Measurements from ENCODE around the gene TMCO5A.

Gene TMCO5A

DNA sequence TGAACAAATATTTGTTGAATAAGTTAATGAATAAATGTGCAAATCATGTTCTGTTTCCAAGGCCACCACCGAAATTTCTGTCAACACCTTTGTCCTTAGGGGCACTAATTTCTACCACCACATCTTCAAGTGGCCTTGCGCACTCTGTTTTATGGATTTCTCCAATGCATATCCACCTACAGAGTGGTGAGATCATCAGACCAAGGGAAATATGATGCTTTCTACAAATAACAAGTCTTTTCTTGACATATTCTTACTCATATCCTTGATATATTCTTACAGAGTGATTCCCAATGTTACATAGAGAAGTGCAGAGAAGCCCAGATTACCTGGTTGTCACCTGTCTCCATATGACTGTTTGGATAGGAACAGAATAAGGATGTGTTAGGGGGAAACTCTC, 36.1 kb upstream of the TMCO5A start:
- TF ChIP-seq SIN3A (IDR thresholded peaks at IDR 0.05; ENCODE audit: borderline replicate concordance, insufficient read depth, low read length) = no peak
- no peak for TF ChIP-seq FOXP2 (optimal IDR thresholded peaks at IDR 0.05; ENCODE audit: borderline replicate concordance, extremely low read depth, extremely low read length, insufficient read depth)
- no peak for TF ChIP-seq TAF1 (IDR thresholded peaks at IDR 0.05; ENCODE audit: borderline replicate concordance, insufficient read depth, low read length)
- TF ChIP-seq POLR2AphosphoS5 (IDR thresholded peaks at IDR 0.05; ENCODE audit: low read depth, low read length) = no peak
- no peak for TF ChIP-seq REST (IDR thresholded peaks at IDR 0.05; ENCODE audit: insufficient read depth in 1 of 2, low read depth in 2 of 2, low read length in 2 of 2)

DNA sequence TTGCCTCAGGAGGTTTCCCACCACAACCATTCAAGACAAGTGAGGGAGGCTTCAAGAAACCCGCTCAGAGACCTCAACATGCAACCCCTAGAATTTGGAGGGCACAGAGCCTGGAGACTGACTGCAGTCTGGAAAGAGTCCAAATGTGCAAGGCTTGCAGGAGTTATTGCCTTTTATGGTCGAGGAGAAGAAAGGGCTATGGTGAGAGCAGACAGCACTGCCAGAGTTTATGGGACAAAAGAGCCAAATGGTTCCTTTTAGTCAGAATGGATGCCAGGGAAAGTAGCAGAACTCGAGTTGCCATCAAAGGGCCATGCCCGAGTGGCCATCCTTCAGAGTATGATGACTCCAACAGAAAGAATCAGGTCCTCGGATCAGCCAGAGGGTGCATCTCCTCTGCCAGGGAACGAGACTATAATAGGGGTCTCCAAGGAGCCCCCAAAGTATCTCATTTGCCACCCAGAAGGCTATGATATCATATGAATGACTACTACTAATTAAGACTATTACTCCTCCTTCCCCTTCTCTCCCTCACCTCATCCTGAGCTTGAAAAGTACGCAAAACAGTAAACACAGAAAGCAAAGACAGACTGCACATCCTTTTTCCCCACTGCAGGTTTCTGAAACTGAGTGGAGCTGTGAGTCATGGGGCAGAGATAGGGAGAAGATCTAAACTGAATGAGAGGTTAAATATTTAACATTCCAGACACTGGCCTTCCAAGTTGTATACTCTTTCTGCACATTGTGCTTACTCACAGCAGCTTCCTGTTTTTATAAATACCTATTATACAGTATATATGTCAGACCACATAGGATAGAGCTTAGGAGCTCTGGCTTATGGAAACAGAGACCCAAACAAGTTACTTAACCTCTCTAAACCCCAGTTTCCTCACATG, 33.9 kb upstream of the TMCO5A start:
- TF ChIP-seq TAF1 (IDR thresholded peaks at IDR 0.05; ENCODE audit: borderline replicate concordance, insufficient read depth, low read length) (no peak), SIN3A (IDR thresholded peaks at IDR 0.05; ENCODE audit: borderline replicate concordance, insufficient read depth, low read length) (no peak)

GRCh38 chr15:37902126-37902525, 32.3 kb upstream of the TMCO5A start:
- TF ChIP-seq POLR2AphosphoS5 (IDR thresholded peaks at IDR 0.05; ENCODE audit: low read depth, low read length) (no peak), TAF1 (IDR thresholded peaks at IDR 0.05; ENCODE audit: borderline replicate concordance, insufficient read depth, low read length) (no peak), REST (IDR thresholded peaks at IDR 0.05; ENCODE audit: insufficient read depth in 1 of 2, low read depth in 2 of 2, low read length in 2 of 2) (no peak), FOXP2 (optimal IDR thresholded peaks at IDR 0.05; ENCODE audit: borderline replicate concordance, extremely low read depth, extremely low read length, insufficient read depth) (no peak), SIN3A (IDR thresholded peaks at IDR 0.05; ENCODE audit: borderline replicate concordance, insufficient read depth, low read length) (no peak)

DNA sequence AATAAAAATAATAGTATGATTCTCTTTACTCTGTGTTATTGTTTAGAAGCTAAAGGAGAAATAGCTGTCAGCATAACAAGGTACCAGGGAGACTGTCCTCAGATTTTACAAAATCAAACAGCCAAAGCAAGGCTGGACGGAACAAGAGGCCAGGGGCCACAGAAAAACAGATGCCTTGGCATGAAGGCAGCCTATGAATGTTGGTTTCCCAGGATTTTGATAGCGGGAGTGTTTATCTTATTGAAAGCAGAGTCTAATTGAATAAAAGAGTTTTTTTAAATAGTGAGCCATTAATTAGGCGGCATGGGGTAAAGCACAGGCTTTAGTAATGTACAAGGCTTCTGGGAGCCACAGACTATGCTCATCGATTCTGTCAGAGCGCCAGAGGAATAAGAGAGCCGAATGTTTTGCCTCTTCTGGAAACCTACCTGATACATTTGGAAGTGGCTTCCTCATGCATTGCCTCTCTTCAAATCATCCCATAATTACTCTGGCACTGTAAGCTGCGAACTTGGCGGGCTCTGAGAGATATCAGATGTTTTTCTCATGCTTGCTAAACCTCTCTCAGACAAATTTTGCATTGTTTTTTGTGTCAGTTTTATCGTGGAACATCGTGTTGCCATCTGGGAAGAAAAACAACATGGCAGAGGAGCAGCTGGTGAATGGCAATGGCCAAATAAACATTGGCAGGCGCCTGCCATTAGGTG, 30.4 kb upstream of the TMCO5A start:
- TF ChIP-seq SIN3A (IDR thresholded peaks at IDR 0.05; ENCODE audit: borderline replicate concordance, insufficient read depth, low read length) = no peak

DNA sequence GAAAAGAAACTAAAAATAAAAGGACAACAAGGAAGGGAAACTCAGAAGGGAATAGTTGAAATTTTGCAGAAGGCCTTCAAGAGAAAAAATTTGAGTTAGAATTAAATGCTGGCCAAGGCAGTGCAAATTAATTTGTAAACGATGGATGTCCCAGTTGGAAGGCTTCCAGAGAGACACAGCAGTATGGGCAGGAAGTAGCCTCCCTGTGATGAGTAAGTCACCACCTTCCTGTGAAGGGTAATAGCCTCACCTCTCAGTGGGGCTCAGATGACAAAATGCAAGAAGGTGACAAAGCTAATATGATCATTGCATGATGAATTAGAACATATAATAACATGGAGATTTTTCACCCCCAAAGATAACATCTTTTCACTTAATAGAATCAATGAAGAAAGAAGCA, 27.3 kb upstream of the TMCO5A start:
- no peak for TF ChIP-seq TAF1 (IDR thresholded peaks at IDR 0.05; ENCODE audit: borderline replicate concordance, insufficient read depth, low read length)
- no peak for TF ChIP-seq POLR2AphosphoS5 (IDR thresholded peaks at IDR 0.05; ENCODE audit: low read depth, low read length)
- no peak for TF ChIP-seq FOXP2 (optimal IDR thresholded peaks at IDR 0.05; ENCODE audit: borderline replicate concordance, extremely low read depth, extremely low read length, insufficient read depth)
- TF ChIP-seq REST (IDR thresholded peaks at IDR 0.05; ENCODE audit: insufficient read depth in 1 of 2, low read depth in 2 of 2, low read length in 2 of 2) = no peak
- no peak for TF ChIP-seq SIN3A (IDR thresholded peaks at IDR 0.05; ENCODE audit: borderline replicate concordance, insufficient read depth, low read length)

Measured in PFSK-1 (cell line).